Measurements from ENCODE around the gene HECW1.

- TF ChIP-seq CTCF (IDR thresholded peaks at IDR 0.05; ENCODE audit: low read depth, low read length, missing input control) = peak; percentile 4
- no peak for TF ChIP-seq MAX (IDR thresholded peaks at IDR 0.05)
- TF ChIP-seq TAF1 (conservative IDR thresholded peaks at IDR 0.05) = no peak
- TF ChIP-seq YY1 (IDR thresholded peaks at IDR 0.05) = no peak
- TF ChIP-seq EGR1 (IDR thresholded peaks at IDR 0.05; ENCODE audit: low read depth in 2 of 2) = no peak
- TF ChIP-seq RAD21 (IDR thresholded peaks at IDR 0.05) = peak in 1 of 2 donors; percentile 11
- TF ChIP-seq ATF3 (IDR thresholded peaks at IDR 0.05) = no peak
- no peak for TF ChIP-seq REST (IDR thresholded peaks at IDR 0.05)
- TF ChIP-seq GABPA (IDR thresholded peaks at IDR 0.05 in 1 of 2, conservative IDR thresholded peaks at IDR 0.05 in 1 of 2) = no peak
- TF ChIP-seq FOXA1 (IDR thresholded peaks at IDR 0.05) = no peak
- TF ChIP-seq JUND (IDR thresholded peaks at IDR 0.05) = no peak
Observed at GRCh38 chr7:43296306-43296705, 183.9 kb downstream of the HECW1 start.
